Psoas muscle (tissue), 8 donors: ENCODE measurements around the gene ARID4A. TPM values are rescaled to one million over a fixed set of nuclear protein-coding genes. Genes with fewer than 3 reads are reported as not detected.
"Not testable (repeated sequence)": the region's sequence is repeated elsewhere in the genome, so short reads cannot be mapped to it uniquely, and the experiment has no call there.

Experiments
- ATAC-seq, 4 donors: fragments of 200-7000 bp; cut with Tn5 transposase; one replicate each; pipeline ENCODE4 v1.9.1; 2020; ENCODE audit warnings: moderate library complexity in 3 of 4, mild to moderate bottlenecking in 2 of 4
- DNase-seq, 2 donors: peaks; one replicate each; pipeline ENCODE4 v3.0.0-alpha.2; 2020
- H3K27ac ChIP-seq: fragments of 200-600 bp; one replicate; pipeline ENCODE4 v1.8.0; 2022
- H3K27me3 ChIP-seq, 3 donors: fragments of 200-600 bp in 1 of 3; one replicate each; pipeline versions ENCODE4 v1.6.1 to v1.8.0; 2013 to 2022; ENCODE audit warnings: low read length in 2 of 3, mild to moderate bottlenecking in 2 of 3, moderate library complexity in 1 of 3; ENCODE audit not compliant: insufficient read depth in 3 of 3
- H3K36me3 ChIP-seq, 2 donors: fragments of 200-600 bp in 1 of 2; one replicate each; pipeline versions ENCODE4 v1.6.1 to v1.8.0; 2013 to 2022; ENCODE audit warnings: low read depth in 1 of 2, mild to moderate bottlenecking in 1 of 2, moderate library complexity in 1 of 2; ENCODE audit not compliant: insufficient read depth in 1 of 2
- H3K4me1 ChIP-seq: fragments of 200-600 bp; one replicate; pipeline ENCODE4 v1.8.0; 2022
- H3K4me3 ChIP-seq: fragments of 200-600 bp; one replicate; pipeline ENCODE4 v1.8.0; 2022; ENCODE audit warnings: mild to moderate bottlenecking
- H3K9me3 ChIP-seq: fragments of 200-600 bp; one replicate; pipeline ENCODE4 v1.8.0; 2022
- WGBS, 3 donors: extraction: QIAGEN DNeasy Blood & Tissue Kit; methylation state at CpG; one replicate each; pipeline versions ENCODE4 v1.1.6 to v1.1.7; 2013; 5-methylcytosine and 5-hydroxymethylcytosine counted together
- intact Hi-C, 2 donors: fragments of 100-400 bp; cut with DNase I; formaldehyde crosslinking; loops; one replicate each; pipeline versions ENCODE4 v1.11.0 to v1.14.2; 2022
- long read RNA-seq, 2 donors: library from polyadenylated mRNA; unstranded; transcript quantifications; one replicate each; pipeline ENCODE4 v2.0.0, GENCODE V29; 2021
- polyA plus RNA-seq, 3 donors: library from polyadenylated mRNA; stranded (reverse); fragments of 200-250 nt; gene quantifications; one replicate each; pipeline ENCODE4 v1.2.3, GENCODE V29; 2013
- total RNA-seq, 4 donors: library from RNA; stranded (reverse); fragmentation: NEBNext Ultra II Directional in 2 of 4; extraction: Animal tissue kit (Norgen Biotek cat#: 25700) in 2 of 4; gene quantifications; one replicate each; pipeline versions ENCODE4 v1.2.1 to v1.2.4, GENCODE V29; 2021 to 2023
- TF ChIP-seq, protein P1 (sequence below): fragments of 200-600 bp; IDR thresholded peaks from one replicate; pipeline ENCODE4 v1.8.0; 2022; ENCODE audit warnings: antibody characterized with exemption
- donor health status: healthy with polysubstance abuse.
- donor health status: DM: no; HTN: no; CAD: no; lungs with moderate emphysema.
- donor health status: Bipolar disorder and iron deficiency.
- donor health status: healthy.
- donor health status: DM: yes; HTN: yes; CAD: no.
- donor health status: DM: no; HTN: no; CAD: no.
- donor health status: DM: no; HTN: no; CAD: no.
- donor health status: DM: yes; HTN: yes; CAD: no.

The ARID4A gene, protein sequence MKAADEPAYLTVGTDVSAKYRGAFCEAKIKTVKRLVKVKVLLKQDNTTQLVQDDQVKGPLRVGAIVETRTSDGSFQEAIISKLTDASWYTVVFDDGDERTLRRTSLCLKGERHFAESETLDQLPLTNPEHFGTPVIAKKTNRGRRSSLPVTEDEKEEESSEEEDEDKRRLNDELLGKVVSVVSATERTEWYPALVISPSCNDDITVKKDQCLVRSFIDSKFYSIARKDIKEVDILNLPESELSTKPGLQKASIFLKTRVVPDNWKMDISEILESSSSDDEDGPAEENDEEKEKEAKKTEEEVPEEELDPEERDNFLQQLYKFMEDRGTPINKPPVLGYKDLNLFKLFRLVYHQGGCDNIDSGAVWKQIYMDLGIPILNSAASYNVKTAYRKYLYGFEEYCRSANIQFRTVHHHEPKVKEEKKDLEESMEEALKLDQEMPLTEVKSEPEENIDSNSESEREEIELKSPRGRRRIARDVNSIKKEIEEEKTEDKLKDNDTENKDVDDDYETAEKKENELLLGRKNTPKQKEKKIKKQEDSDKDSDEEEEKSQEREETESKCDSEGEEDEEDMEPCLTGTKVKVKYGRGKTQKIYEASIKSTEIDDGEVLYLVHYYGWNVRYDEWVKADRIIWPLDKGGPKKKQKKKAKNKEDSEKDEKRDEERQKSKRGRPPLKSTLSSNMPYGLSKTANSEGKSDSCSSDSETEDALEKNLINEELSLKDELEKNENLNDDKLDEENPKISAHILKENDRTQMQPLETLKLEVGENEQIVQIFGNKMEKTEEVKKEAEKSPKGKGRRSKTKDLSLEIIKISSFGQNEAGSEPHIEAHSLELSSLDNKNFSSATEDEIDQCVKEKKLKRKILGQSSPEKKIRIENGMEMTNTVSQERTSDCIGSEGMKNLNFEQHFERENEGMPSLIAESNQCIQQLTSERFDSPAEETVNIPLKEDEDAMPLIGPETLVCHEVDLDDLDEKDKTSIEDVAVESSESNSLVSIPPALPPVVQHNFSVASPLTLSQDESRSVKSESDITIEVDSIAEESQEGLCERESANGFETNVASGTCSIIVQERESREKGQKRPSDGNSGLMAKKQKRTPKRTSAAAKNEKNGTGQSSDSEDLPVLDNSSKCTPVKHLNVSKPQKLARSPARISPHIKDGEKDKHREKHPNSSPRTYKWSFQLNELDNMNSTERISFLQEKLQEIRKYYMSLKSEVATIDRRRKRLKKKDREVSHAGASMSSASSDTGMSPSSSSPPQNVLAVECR
- 10 to 100 TPM in 1 of 4 donors, 1 to 10 TPM in 3; 7.1 to 11.0 (median 8.3) TPM for total RNA-seq
- 1 to 10 TPM; 1.7 to 8.1 (median 3.0) TPM for polyA plus RNA-seq
- long read RNA-seq, donor 1, partial matches to known transcripts: 3 of 7 reads
- long read RNA-seq, donor 1, other reads (novel, unspliced or antisense): 4 of 7 reads
- long read RNA-seq, donor 2, partial matches to known transcripts: 16 of 20 reads
- long read RNA-seq, donor 2, other reads (novel, unspliced or antisense): 4 of 20 reads

DNA sequence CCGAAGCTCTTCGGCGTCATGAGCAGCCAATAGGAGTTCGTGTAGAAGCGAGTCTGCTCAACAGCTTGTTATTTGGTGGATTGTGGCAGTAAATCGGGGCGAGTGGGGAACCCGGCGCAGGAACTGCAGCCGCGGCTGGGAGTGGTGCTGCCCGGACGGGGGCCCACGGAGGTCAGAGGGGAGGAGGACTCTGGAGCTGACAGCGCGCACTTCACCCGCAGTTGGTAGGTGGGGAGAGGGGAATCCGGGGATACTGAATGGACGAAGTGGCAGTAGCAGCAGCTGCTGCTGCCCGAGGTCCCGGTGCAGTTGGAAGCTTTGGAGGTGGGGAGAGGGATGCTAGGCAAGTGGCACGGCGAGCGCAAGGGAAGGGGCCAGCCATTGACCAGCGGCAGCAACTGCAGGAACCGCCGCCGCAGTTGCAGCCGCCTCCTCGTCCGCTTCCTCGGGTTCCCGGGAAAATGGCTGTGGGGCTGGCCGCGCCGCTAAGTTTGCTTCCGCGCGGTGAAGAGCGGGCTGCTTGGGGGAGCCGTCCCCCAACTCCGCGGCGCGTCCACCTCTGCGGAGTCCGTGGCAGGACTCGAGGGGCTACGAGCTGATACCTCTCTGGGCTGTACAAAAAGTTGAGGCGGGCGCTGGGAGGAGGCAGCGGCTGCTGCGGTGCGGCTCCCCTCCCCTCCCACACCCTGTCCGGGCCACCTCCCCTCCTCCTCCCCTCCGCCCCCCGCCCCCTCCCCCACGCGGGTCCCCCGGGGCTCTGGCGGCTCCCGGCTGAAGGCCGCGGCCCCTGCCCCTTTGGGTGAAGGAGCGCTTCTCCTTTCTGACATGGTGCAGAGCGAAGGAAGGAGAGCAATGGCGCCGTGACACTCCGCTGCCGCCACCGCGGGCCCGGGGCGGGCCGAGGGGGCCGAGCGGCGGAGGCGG is at the start of gene ARID4A:
TSS of gene ARID4A (plus strand) at position 79 of the 924 bp plus-strand sequence. CDS start 1,300 bp downstream, outside the sequence.
- H3K4me3 ChIP-seq: peak within 1 kb of the TSS; percentile 95
- peaks cover 0 to 34% of the 10 kb centered on the region in 2 donors for H3K36me3 ChIP-seq
- ATAC-seq (peak; percentile 12 to 41 (median 20)), DNase-seq (peak; percentile 83 to 89)
- TF ChIP-seq, protein P1, sequence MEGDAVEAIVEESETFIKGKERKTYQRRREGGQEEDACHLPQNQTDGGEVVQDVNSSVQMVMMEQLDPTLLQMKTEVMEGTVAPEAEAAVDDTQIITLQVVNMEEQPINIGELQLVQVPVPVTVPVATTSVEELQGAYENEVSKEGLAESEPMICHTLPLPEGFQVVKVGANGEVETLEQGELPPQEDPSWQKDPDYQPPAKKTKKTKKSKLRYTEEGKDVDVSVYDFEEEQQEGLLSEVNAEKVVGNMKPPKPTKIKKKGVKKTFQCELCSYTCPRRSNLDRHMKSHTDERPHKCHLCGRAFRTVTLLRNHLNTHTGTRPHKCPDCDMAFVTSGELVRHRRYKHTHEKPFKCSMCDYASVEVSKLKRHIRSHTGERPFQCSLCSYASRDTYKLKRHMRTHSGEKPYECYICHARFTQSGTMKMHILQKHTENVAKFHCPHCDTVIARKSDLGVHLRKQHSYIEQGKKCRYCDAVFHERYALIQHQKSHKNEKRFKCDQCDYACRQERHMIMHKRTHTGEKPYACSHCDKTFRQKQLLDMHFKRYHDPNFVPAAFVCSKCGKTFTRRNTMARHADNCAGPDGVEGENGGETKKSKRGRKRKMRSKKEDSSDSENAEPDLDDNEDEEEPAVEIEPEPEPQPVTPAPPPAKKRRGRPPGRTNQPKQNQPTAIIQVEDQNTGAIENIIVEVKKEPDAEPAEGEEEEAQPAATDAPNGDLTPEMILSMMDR: no peak
- no peaks in the 10 kb centered on the region for H3K9me3 ChIP-seq
- no peaks in the 10 kb centered on the region for H3K27me3 ChIP-seq
- H3K4me1 ChIP-seq: peaks cover 34% of the 10 kb centered on the region
- intact Hi-C loops: loop anchor here (2.0 to 5.0 kb wide), 3 partner anchors 54 to 128 kb away; partner anchors contain the start of genes PSMA3 (in 2 of the 2), KIAA0586 (in 1 of the 2) and TIMM9 (in 1 of the 2)
- WGBS, 3 donors: 0% methylated on average over 51 to 78 of the region's 79 CpGs
- peak within 1 kb of the TSS; percentile 95 for H3K27ac ChIP-seq

DNA sequence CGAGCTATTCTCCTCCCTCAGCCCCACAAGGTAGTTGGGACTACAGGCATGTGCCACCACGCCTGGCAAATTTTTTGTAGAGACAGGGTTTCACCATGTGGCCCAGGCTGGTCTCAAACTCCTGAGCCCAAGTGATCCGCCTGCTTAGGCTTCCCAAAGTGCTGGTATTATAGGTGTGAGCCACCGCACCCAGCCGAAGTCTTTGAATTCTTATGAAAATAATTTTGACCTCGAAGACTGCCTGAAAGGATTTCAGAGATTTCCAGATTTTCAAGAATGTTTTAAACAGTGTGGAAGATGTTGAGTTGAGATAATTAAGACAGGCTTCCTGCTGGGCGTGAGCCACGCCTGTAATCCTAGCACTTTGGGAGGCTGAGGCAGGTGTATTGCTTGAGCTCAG is 48.7 kb upstream of the ARID4A start:
- no peak for DNase-seq
- Histone ChIP-seq H3K36me3 (peaks cover 8 to 80% of the 10 kb centered on the region in 2 donors), H3K27me3 (no peaks in the 10 kb centered on the region), H3K27ac (no peak overlapping the region), H3K4me3 (no peak overlapping the region), H3K9me3 (no peaks in the 10 kb centered on the region), H3K4me1 (peaks cover 22% of the 10 kb centered on the region)
- intact Hi-C loops: loop anchor here in 1 of 2 donors (5.0 kb wide), 1 partner anchor 33 kb away; no protein-coding TSS in a partner anchor
- TF ChIP-seq, protein P1: no peak
- no peak for ATAC-seq
- WGBS, 3 donors: 92 to 96% (median 96%) methylated on average over 8 of the region's 8 CpGs

DNA sequence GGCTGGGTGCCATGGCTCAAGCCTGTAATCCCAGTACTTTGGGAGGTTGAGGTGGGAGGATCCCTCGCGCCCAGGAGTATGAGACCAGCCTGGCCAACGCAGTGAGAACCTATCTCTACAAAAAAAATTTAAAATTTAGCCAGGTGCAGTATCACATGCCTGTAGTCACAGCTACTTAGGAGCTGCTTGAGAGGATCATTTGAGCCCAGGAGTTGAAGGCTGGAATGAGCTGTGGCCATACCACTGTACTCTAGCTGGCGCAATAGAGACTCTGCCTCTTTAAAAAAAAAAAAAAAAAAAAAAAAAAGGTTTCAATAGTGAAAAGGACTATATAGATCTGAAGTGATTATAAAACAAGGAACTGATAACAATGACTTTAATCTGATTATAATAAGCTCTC is 40.2 kb upstream of the ARID4A start:
- Histone ChIP-seq H3K36me3 (peaks cover 3 to 99% of the 10 kb centered on the region in 2 donors), H3K4me1 (no peaks in the 10 kb centered on the region), H3K27ac (no peak overlapping the region), H3K4me3 (no peak overlapping the region), H3K27me3 (no peaks in the 10 kb centered on the region), H3K9me3 (no peaks in the 10 kb centered on the region)
- TF ChIP-seq, protein P1: no peak
- intact Hi-C loops: no loop called here
- 95 to 99% (median 96%) methylated on average over 4 of the region's 4 CpGs for WGBS, 3 donors
- peak in 1 of 4 donors; percentile 32 for ATAC-seq
- DNase-seq: no peak

DNA sequence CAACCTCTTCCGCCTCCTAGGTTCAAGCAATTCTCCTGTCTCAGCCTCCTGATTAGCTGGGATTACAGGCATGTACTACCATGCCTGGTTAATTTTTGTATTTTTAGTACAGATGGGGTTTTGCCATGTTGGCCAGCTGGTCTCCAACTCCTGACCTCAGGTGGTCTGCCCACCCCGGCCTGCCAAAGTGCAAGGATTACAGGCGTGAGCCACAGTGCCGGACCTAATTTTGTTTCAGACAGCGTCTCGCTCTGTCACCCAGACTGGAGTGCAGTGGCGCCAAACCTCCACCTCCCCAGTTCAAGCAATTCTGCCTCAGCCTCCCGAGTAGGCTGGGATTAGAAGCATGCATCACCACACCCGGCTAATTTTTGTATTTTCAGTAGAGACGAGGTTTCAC is 36.4 kb upstream of the ARID4A start:
- peaks cover 15 to 100% of the 10 kb centered on the region in 2 donors for H3K36me3 ChIP-seq

More for the DNA sequence above, 36.4 kb upstream of the ARID4A start:
- H3K4me1 ChIP-seq, intact Hi-C loops, H3K4me3 ChIP-seq, H3K9me3 ChIP-seq, DNase-seq, H3K27me3 ChIP-seq, ATAC-seq, H3K27ac ChIP-seq: not testable (repeated sequence)
- 87 to 95% (median 88%) methylated on average over 10 of the region's 10 CpGs for WGBS, 3 donors
